HepG2 (cell line): ENCODE results near the gene ZNF575. TPM values are rescaled to one million over a fixed set of nuclear protein-coding genes. Genes with fewer than 3 reads are reported as not detected.

Source experiments
- ATAC-seq: fragments of 200-7000 bp; cut with Tn5 transposase; 3 replicates; pipeline ENCODE4 v1.9.1; 2020; ENCODE audit warnings: mild to moderate bottlenecking, moderate library complexity
- BruUV-seq: library from RNA; stranded (reverse); fragments of 400-500 nt; replicated peaks from 2 replicates; lab custom pipeline; 2021; lab: Mats Ljungman, UMichigan
- CTCF ChIA-PET: fragments of 300-600 bp; formaldehyde crosslinking; extraction: SDS; loops from one replicate; lab custom pipeline; 2021; ENCODE audit warnings: low total read pairs, inconsistent platforms, low intra/inter-chr PET ratio; lab: Yijun Ruan, JAX
- POLR2A ChIA-PET: fragments of 350-600 bp; sonication (Branson Sonifier 250); formaldehyde crosslinking; loops from one replicate; lab custom pipeline; 2020; ENCODE audit warnings: antibody characterized with exemption, inconsistent platforms; lab: Yijun Ruan, JAX
- DNase-seq: peaks from one replicate; pipeline ENCODE4 v3.0.0-alpha.2; 2015; ENCODE audit warnings: low spot score
- FAIRE-seq: peaks from 3 replicates; lab custom pipeline; 2011; peaks lifted over from hg19 to GRCh38; lab: Jason Lieb, UNC
- H2AFZ ChIP-seq: one replicate; pipeline ENCODE4 v1.6.1; 2011; ENCODE audit warnings: low read length, inconsistent platforms
- H3K27ac ChIP-seq: fragments of 300-600 bp; 3 replicates; pipeline ENCODE4 v1.8.0; 2011; ENCODE audit warnings: mixed run types, mild to moderate bottlenecking, mixed read lengths, low read length, inconsistent platforms; ENCODE audit not compliant: insufficient read depth; ENCODE audit errors: extremely low read length
- H3K27me3 ChIP-seq, 2 experiments: fragments of 200-600 bp in 1 of 2; 2 replicates in 1 of 2; 3 replicates in 1 of 2; pipeline versions ENCODE4 v1.6.0 to v1.8.0; 2011; ENCODE audit warnings: low read length in 2 of 2, mild to moderate bottlenecking in 2 of 2, moderate library complexity in 2 of 2, inconsistent platforms in 1 of 2; ENCODE audit not compliant: insufficient read depth in 2 of 2, control insufficient read depth in 1 of 2
- H3K36me3 ChIP-seq, 2 experiments: fragments of 200-600 bp in 1 of 2; replicated peaks in 1 of 2; 2 replicates in 1 of 2; 3 replicates in 1 of 2; pipeline versions ENCODE4 v1.5.1 to v1.8.0; 2011; ENCODE audit warnings: low read length in 2 of 2, inconsistent platforms in 1 of 2; ENCODE audit not compliant: insufficient read depth in 2 of 2, control insufficient read depth in 1 of 2
- H3K4me1 ChIP-seq: 2 replicates; pipeline ENCODE4 v1.5.1; 2012; ENCODE audit warnings: low read length, inconsistent platforms; ENCODE audit not compliant: insufficient read depth
- H3K4me2 ChIP-seq: 2 replicates; pipeline ENCODE4 v1.6.0; 2011; ENCODE audit warnings: low read depth, low read length, inconsistent platforms
- H3K4me3 ChIP-seq, 3 experiments: fragments of 200-600 bp in 1 of 3; sonication (generic), shearing (Covaris generic) in 1 of 3; replicated peaks in 1 of 3; 2 replicates each; pipeline ENCODE4 v1.5.1; 2011 to 2016; ENCODE audit warnings: low read length in 3 of 3, inconsistent platforms in 2 of 3, low read depth in 2 of 3, mild to moderate bottlenecking in 2 of 3, control low read depth in 1 of 3, mixed read lengths in 1 of 3; ENCODE audit not compliant: insufficient read depth in 1 of 3
- H3K79me2 ChIP-seq: one replicate; pipeline ENCODE4 v1.6.1; 2011; ENCODE audit warnings: low read length, inconsistent platforms; ENCODE audit not compliant: insufficient read depth
- H3K9ac ChIP-seq: 2 replicates; pipeline ENCODE4 v1.6.0; 2011; ENCODE audit warnings: mild to moderate bottlenecking, low read depth, low read length, inconsistent platforms; ENCODE audit not compliant: insufficient read depth
- H3K9me3 ChIP-seq: 2 replicates; pipeline ENCODE4 v1.5.1; 2012; ENCODE audit warnings: mild to moderate bottlenecking, low read length
- H4K20me1 ChIP-seq: 2 replicates; pipeline ENCODE4 v1.6.0; 2011; ENCODE audit warnings: inconsistent platforms, mild to moderate bottlenecking, low read length, moderate library complexity; ENCODE audit not compliant: insufficient read depth
- CENPX ChIP-seq: sonication (generic); formaldehyde crosslinking; IDR thresholded peaks from 2 replicates; pipeline ENCODE4 v1.9.0; 2021; ENCODE audit warnings: mild to moderate bottlenecking, missing genetic modification reagents, moderate library complexity
- CREB1 ChIP-seq, 2 experiments: fragments of 450-650 bp in 1 of 2; IDR thresholded peaks; 2 replicates each; pipeline ENCODE4 v1.6.1; 2016 to 2017; ENCODE audit warnings: control low read depth in 1 of 2, mild to moderate bottlenecking in 1 of 2, missing compliant biosample characterization in 1 of 2, missing genetic modification characterization in 1 of 2
- ETS1 ChIP-seq: sonication (generic); formaldehyde crosslinking; IDR thresholded peaks from 2 replicates; pipeline ENCODE4 v1.4.0; 2020; ENCODE audit warnings: missing genetic modification reagents
- IRF2 ChIP-seq: IDR thresholded peaks from 2 replicates; pipeline ENCODE4 v1.6.1; 2018; ENCODE audit warnings: missing genetic modification reagents, missing compliant biosample characterization
- NFIB ChIP-seq: sonication (generic); formaldehyde crosslinking; IDR thresholded peaks from 2 replicates; pipeline ENCODE4 v1.9.0; 2021; ENCODE audit warnings: missing genetic modification reagents, mild to moderate bottlenecking, borderline replicate concordance
- NONO ChIP-seq, 2 experiments: fragments of 450-650 bp in 1 of 2; sonication (generic) in 1 of 2; formaldehyde crosslinking in 1 of 2; IDR thresholded peaks in 1 of 2; conservative IDR thresholded peaks in 1 of 2; 2 replicates each; pipeline versions ENCODE4 v1.6.1 to v1.8.0; 2017 to 2022; ENCODE audit warnings: mild to moderate bottlenecking in 1 of 2, missing genetic modification reagents in 1 of 2, moderate library complexity in 1 of 2
- NR1H2 ChIP-seq: sonication (generic); formaldehyde crosslinking; IDR thresholded peaks from 2 replicates; pipeline ENCODE4 v1.8.1; 2022; ENCODE audit warnings: low read depth, missing genetic modification reagents, borderline replicate concordance
- REPIN1 ChIP-seq: sonication (generic); formaldehyde crosslinking; IDR thresholded peaks from 2 replicates; pipeline ENCODE4 v1.8.0; 2022; ENCODE audit warnings: missing genetic modification reagents, low read depth, mild to moderate bottlenecking, borderline replicate concordance
- TEAD3 ChIP-seq: optimal IDR thresholded peaks from 2 replicates; pipeline ENCODE3; 2016; ENCODE audit warnings: borderline replicate concordance
- THAP11 ChIP-seq: IDR thresholded peaks from 2 replicates; pipeline ENCODE4 v1.6.1; 2016; ENCODE audit warnings: missing biosample characterization, missing genetic modification reagents
- ZNF282 ChIP-seq: fragments of 450-650 bp; IDR thresholded peaks from 2 replicates; pipeline ENCODE4 v1.6.1; 2018; ENCODE audit not compliant: partially characterized antibody
- ZNF543 ChIP-seq: sonication (generic); formaldehyde crosslinking; IDR thresholded peaks from 2 replicates; pipeline ENCODE4 v1.4.0; 2020; ENCODE audit warnings: mild to moderate bottlenecking, missing genetic modification reagents
- ZNF557 ChIP-seq: sonication (generic); formaldehyde crosslinking; IDR thresholded peaks from 2 replicates; pipeline ENCODE4 v1.4.0; 2020; ENCODE audit warnings: missing genetic modification reagents
- ZNF614 ChIP-seq: IDR thresholded peaks from 2 replicates; pipeline ENCODE4 v1.6.1; 2018; ENCODE audit warnings: missing biosample characterization, missing genetic modification reagents, inconsistent platforms, borderline replicate concordance
- ZNF713 ChIP-seq: sonication (generic); formaldehyde crosslinking; IDR thresholded peaks from 2 replicates; pipeline ENCODE4 v1.4.0; 2020; ENCODE audit warnings: mild to moderate bottlenecking, missing genetic modification reagents
- WGBS: methylation state at CpG from one replicate; pipeline ENCODE4 v1.1.6; 2017; ENCODE audit warnings: low lambda C conversion rate; 5-methylcytosine and 5-hydroxymethylcytosine counted together
- in situ Hi-C: cut with HindIII; loops from 2 replicates; pipeline ENCODE4 v1.10.0; 2017; ENCODE audit warnings: low pct_unique_long_range_greater_than_20kb; ENCODE audit not compliant: extremely low pct_ligation_motif_present
- intact Hi-C: fragments of 100-400 bp; cut with micrococcal nuclease; formaldehyde crosslinking; loops from one replicate; pipeline ENCODE4 v1.10.0; 2022; ENCODE audit not compliant: unreplicated experiment
- polyA plus RNA-seq, 8 experiments: library from polyadenylated mRNA; depleted of rRNA in 3 of 8; stranded (reverse) in 7 of 8; unstranded in 1 of 8; fragments of >200 nt; fragmentation: Illumina TruSeq in 4 of 8; extraction: Trizol in 4 of 8; gene quantifications; 2 replicates each; pipeline versions ENCODE4 v1.2.1 to v1.2.3, GENCODE V29; 2011 to 2016; ENCODE audit warnings: low read depth in 4 of 8, missing spikeins in 1 of 8, mixed read lengths in 1 of 8; ENCODE audit not compliant: insufficient read depth in 1 of 8
- total RNA-seq, 5 experiments: library from RNA; depleted of rRNA; stranded (reverse); fragments of >200 nt; fragmentation: Illumina TruSeq; extraction: Trizol; gene quantifications; 2 replicates each; pipeline ENCODE4 v1.2.3, GENCODE V29; 2016; ENCODE audit warnings: low read depth in 1 of 5

Gene ZNF575
- total and polyA plus RNA-seq, 2 of the 13 experiments (the other 11 are each of a cell fraction or from before 2014, with no cell fraction given) = 0.17 to 0.27 TPM

GRCh38 chr19:43554317-43554895, 21.4 kb downstream of the ZNF575 start:
- H2AFZ ChIP-seq = no peak overlapping the region
- H3K27ac ChIP-seq = no peak overlapping the region
- TF ChIP-seq ZNF543 (CRISPR knock-in tag) = no peak
- H3K4me2 ChIP-seq = no peak overlapping the region
- CTCF ChIA-PET = interaction anchor here (1.0 to 1.9 kb wide), 4 partner anchors 40 to 108 kb away, joined by 3 to 14 read pairs (median 8); no protein-coding TSS in a partner anchor
- 96% methylated on average over 15 of the region's 15 CpGs for WGBS
- in situ Hi-C loops (no loop called here), intact Hi-C loops (no loop called here)
- POLR2A ChIA-PET = interaction anchor here (1.3 kb wide), 1 partner anchor 21 kb away, joined by 3 read pairs; the partner anchor contains the start of genes PINLYP and XRCC1
- no peaks in the 10 kb centered on the region for H3K79me2 ChIP-seq
- H3K9ac ChIP-seq = no peak overlapping the region
- DNase-seq (no peak), ATAC-seq (no peak), FAIRE-seq (no peak)
- H3K4me1 ChIP-seq = no peaks in the 10 kb centered on the region
- H3K4me3 ChIP-seq = no peak overlapping the region
- no peaks in the 10 kb centered on the region for H3K9me3 ChIP-seq
- H3K27me3 ChIP-seq = no peaks in the 10 kb centered on the region
- no peaks in the 10 kb centered on the region for H4K20me1 ChIP-seq
- BruUV-seq = no TSS peak
- peaks cover 18 to 46% of the 10 kb centered on the region in 2 experiments for H3K36me3 ChIP-seq

GRCh38 chr19:43555185-43555770, 22.3 kb downstream of the ZNF575 start:
- Histone ChIP-seq H3K27ac (no peak overlapping the region), H3K4me1 (no peaks in the 10 kb centered on the region), H3K4me3 (no peak overlapping the region), H3K9me3 (no peaks in the 10 kb centered on the region), H3K36me3 (peaks cover 18 to 48% of the 10 kb centered on the region in 2 experiments), H3K9ac (no peak overlapping the region), H3K79me2 (no peaks in the 10 kb centered on the region), H4K20me1 (no peaks in the 10 kb centered on the region), H3K27me3 (no peaks in the 10 kb centered on the region), H3K4me2 (no peak overlapping the region), H2AFZ (no peak overlapping the region)
- BruUV-seq = no TSS peak
- in situ Hi-C loops (loop anchor here (5.0 kb wide), 1 partner anchor 97 kb away; no protein-coding TSS in a partner anchor), intact Hi-C loops (loop anchor here (1.0 kb wide), 1 partner anchor 97 kb away; no protein-coding TSS in a partner anchor)
- WGBS = 73% methylated on average over 8 of the region's 8 CpGs
- ChIA-PET CTCF (interaction anchor here (1.0 to 1.9 kb wide), 4 partner anchors 39 to 109 kb away, joined by 3 to 14 read pairs (median 8); no protein-coding TSS in a partner anchor), POLR2A (interaction anchor here (1.0 to 1.3 kb wide), 2 partner anchors 20 to 96 kb away, joined by 3 read pairs; partner anchors contain the start of genes PINLYP and XRCC1)
- ATAC-seq (peak; percentile 88), FAIRE-seq (peak; percentile 73), DNase-seq (peak; percentile 62)
- TF ChIP-seq NONO (IDR thresholded peaks at IDR 0.05) = no peak
- no peak for TF ChIP-seq NONO (CRISPR knock-in tag; conservative IDR thresholded peaks at IDR 0.05)
- peak; percentile 9 for TF ChIP-seq TEAD3
- TF ChIP-seq ZNF713 (CRISPR knock-in tag) = no peak
- peak; percentile 33; the same call in 1 of the 2 replicates for TF ChIP-seq THAP11 (CRISPR knock-in tag)
- 0 out of 2 replicates have a peak, but pooled peaks have one; percentile 22 for TF ChIP-seq IRF2
- TF ChIP-seq CREB1 (IDR thresholded peaks at IDR 0.05) = no peak
- TF ChIP-seq CREB1 (CRISPR knock-in tag; IDR thresholded peaks at IDR 0.05) = no peak
- TF ChIP-seq ZNF614 (CRISPR knock-in tag) = no peak
- TF ChIP-seq REPIN1 (CRISPR knock-in tag) = no peak
- no peak for TF ChIP-seq ZNF282
- no peak for TF ChIP-seq NR1H2
- no peak for TF ChIP-seq ETS1
- TF ChIP-seq ZNF557 (CRISPR knock-in tag) = no peak
- TF ChIP-seq NFIB (CRISPR knock-in tag) = no peak
- no peak for TF ChIP-seq CENPX (CRISPR knock-in tag)
